ENCODE data around the gene CHD3. TPM values are rescaled to one million over a fixed set of nuclear protein-coding genes. Genes with fewer than 3 reads are reported as not detected.

The CHD3 gene
- total and polyA plus RNA-seq, 2 of the 13 experiments (the other 11 are each of a cell fraction or from before 2014, with no cell fraction given), result 2.7 to 3.7 TPM

GRCh38 chr17:7947651-7948050, 59.1 kb downstream of the CHD3 start:
- Histone ChIP-seq H3K4me1 (ENCODE audit: insufficient read depth, low read length) (no peaks in the 10 kb centered on the region), H4K20me1 (ENCODE audit: insufficient read depth, low read length) (no peaks in the 10 kb centered on the region), H3K9me3 (ENCODE audit: low read length) (no peaks in the 10 kb centered on the region), H3K27ac (ENCODE audit: extremely low read length, insufficient read depth, low read length) (no peak overlapping the region), H3K36me3 (replicated peaks in 1 of 2; ENCODE audit: control insufficient read depth in 1 of 2, insufficient read depth in 2 of 2, low read length in 2 of 2) (peaks cover 17 to 56% of the 10 kb centered on the region in 2 experiments), H3K4me3 (replicated peaks in 1 of 3; ENCODE audit: insufficient read depth in 1 of 3, low read depth in 2 of 3, low read length in 3 of 3) (no peak overlapping the region), H2AFZ (ENCODE audit: low read length) (no peak overlapping the region), H3K27me3 (ENCODE audit: control insufficient read depth in 1 of 2, insufficient read depth in 2 of 2, low read length in 2 of 2) (no peaks in the 10 kb centered on the region), H3K79me2 (ENCODE audit: insufficient read depth, low read length) (no peaks in the 10 kb centered on the region), H3K4me2 (ENCODE audit: low read depth, low read length) (no peak overlapping the region), H3K9ac (ENCODE audit: insufficient read depth, low read depth, low read length) (no peak overlapping the region)
- TF ChIP-seq ZNF263 (CRISPR knock-in tag; IDR thresholded peaks at IDR 0.05), result no peak
- TF ChIP-seq, protein P1, sequence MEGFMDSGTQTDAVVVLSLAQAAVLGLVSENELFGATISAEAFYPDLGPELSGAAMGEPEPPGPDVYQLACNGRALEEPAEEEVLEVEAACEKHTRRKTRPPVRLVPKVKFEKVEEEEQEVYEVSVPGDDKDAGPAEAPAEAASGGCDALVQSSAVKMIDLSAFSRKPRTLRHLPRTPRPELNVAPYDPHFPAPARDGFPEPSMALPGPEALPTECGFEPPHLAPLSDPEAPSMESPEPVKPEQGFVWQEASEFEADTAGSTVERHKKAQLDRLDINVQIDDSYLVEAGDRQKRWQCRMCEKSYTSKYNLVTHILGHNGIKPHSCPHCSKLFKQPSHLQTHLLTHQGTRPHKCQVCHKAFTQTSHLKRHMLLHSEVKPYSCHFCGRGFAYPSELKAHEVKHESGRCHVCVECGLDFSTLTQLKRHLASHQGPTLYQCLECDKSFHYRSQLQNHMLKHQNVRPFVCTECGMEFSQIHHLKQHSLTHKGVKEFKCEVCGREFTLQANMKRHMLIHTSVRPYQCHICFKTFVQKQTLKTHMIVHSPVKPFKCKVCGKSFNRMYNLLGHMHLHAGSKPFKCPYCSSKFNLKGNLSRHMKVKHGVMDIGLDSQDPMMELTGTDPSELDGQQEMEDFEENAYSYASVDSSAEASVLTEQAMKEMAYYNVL (CRISPR knock-in tag; IDR thresholded peaks at IDR 0.05; ENCODE audit: borderline replicate concordance), result no peak
- no peak for TF ChIP-seq GZF1 (CRISPR knock-in tag; IDR thresholded peaks at IDR 0.05)
- no peak for TF ChIP-seq ZNF607 (CRISPR knock-in tag; IDR thresholded peaks at IDR 0.05; ENCODE audit: borderline replicate concordance)
- no peak for TF ChIP-seq ZNF761 (CRISPR knock-in tag; conservative IDR thresholded peaks at IDR 0.05)
- no peak for TF ChIP-seq RFX3 (CRISPR knock-in tag; IDR thresholded peaks at IDR 0.05)
- TF ChIP-seq ZNF788 (CRISPR knock-in tag; IDR thresholded peaks at IDR 0.05; ENCODE audit: borderline replicate concordance), result no peak
- TF ChIP-seq HNRNPL (IDR thresholded peaks at IDR 0.05; ENCODE audit: low read depth, low read length), result no peak
- no peak for TF ChIP-seq TFDP1 (CRISPR knock-in tag; IDR thresholded peaks at IDR 0.05; ENCODE audit: borderline replicate concordance)
- ATAC-seq (no peak), DNase-seq (ENCODE audit: low spot score) (no peak), FAIRE-seq (no peak)
- POLR2A ChIA-PET, result interaction anchor here (1.1 kb wide), 1 partner anchor 14 kb away, joined by 3 read pairs; no protein-coding TSS in a partner anchor
- 90% methylated on average over 5 of the region's 5 CpGs for WGBS (ENCODE audit: low lambda C conversion rate)
- in situ Hi-C loops (cut with HindIII; ENCODE audit: extremely low pct_ligation_motif_present, low pct_unique_long_range_greater_than_20kb), result no loop called here
- CTCF ChIA-PET (ENCODE audit: low intra/inter-chr PET ratio, low total read pairs), result no interaction called here
- intact Hi-C loops (cut with micrococcal nuclease; ENCODE audit: unreplicated experiment), result no loop called here
- BruUV-seq (replicated peaks), result no TSS peak
